H1 (cell line): ENCODE data around the gene PRUNE1. TPM values are rescaled to one million over a fixed set of nuclear protein-coding genes. Genes with fewer than 3 reads are reported as not detected.
A peak's percentile ranks its signal among the peaks of the same experiment; 100 is the strongest.

ENCODE experiments used
- CHD7 ChIP-seq: fragments of 300-600 bp; sonication (generic); IDR thresholded peaks from 2 replicates; pipeline ENCODE4 v1.7.1; 2012; ENCODE audit warnings: low read length, moderate library complexity, mild to moderate bottlenecking, inconsistent platforms; ENCODE audit not compliant: insufficient replicate concordance
- CTBP2 ChIP-seq: IDR thresholded peaks from 2 replicates; pipeline ENCODE4 v1.7.0; 2011; ENCODE audit warnings: borderline replicate concordance, mild to moderate bottlenecking, moderate library complexity, mixed read lengths, low read length; ENCODE audit not compliant: insufficient read depth, insufficient read length
- CTCF ChIP-seq, 3 experiments: IDR thresholded peaks; 1 replicate in 2 of 3; 2 replicates in 1 of 3; pipeline versions ENCODE4 v1.5.1 to v1.6.1; 2011; ENCODE audit warnings: low read length in 3 of 3, mild to moderate bottlenecking in 3 of 3, inconsistent platforms in 2 of 3, low read depth in 1 of 3, moderate library complexity in 1 of 3; ENCODE audit not compliant: insufficient read depth in 1 of 3; ENCODE audit errors: control extremely low read depth in 1 of 3
- SAP30 ChIP-seq: fragments of 300-600 bp; sonication (generic); IDR thresholded peaks from 2 replicates; pipeline ENCODE4 v1.7.1; 2012; ENCODE audit warnings: low read length, moderate library complexity, mild to moderate bottlenecking, inconsistent platforms; ENCODE audit not compliant: insufficient read depth, insufficient replicate concordance
- USF2 ChIP-seq: IDR thresholded peaks from 2 replicates; pipeline ENCODE4 v1.6.1; 2011; ENCODE audit warnings: low read length, improper control_type of control experiment
- polyA plus RNA-seq, 7 experiments: library from polyadenylated mRNA; depleted of rRNA in 3 of 7; stranded (reverse) in 5 of 7; unstranded in 2 of 7; fragments of >200 nt in 5 of 7; fragments of 200-250 nt in 2 of 7; gene quantifications; 1 replicate in 5 of 7; 2 replicates in 1 of 7; 4 replicates in 1 of 7; pipeline versions ENCODE4 v1.2.1 to v1.2.3, GENCODE V29; 2011 to 2013; ENCODE audit warnings: missing spikeins in 2 of 7, mixed read lengths in 2 of 7
- total RNA-seq: library from RNA; stranded (reverse); fragmentation: NEBNext Ultra II Directional; extraction: Animal tissue kit (Norgen Biotek cat#: 25700); gene quantifications from 2 replicates; pipeline ENCODE4 v1.2.1, GENCODE V29; 2021

The PRUNE1 gene
- total and polyA plus RNA-seq, 2 of the 8 experiments (the other 6 are each of a cell fraction or from before 2014, with no cell fraction given), result 32.8 to 54.2 TPM

GRCh38 chr1:151024540-151025146 lies 16.4 kb downstream of the PRUNE1 start (continued):
- TF ChIP-seq CTCF (IDR thresholded peaks at IDR 0.05; ENCODE audit: control extremely low read depth in 1 of 3, insufficient read depth in 1 of 3, low read depth in 1 of 3, low read length in 3 of 3), result peak; percentile 87 to 95 (median 94)
- no peak for TF ChIP-seq CHD7
- TF ChIP-seq SAP30, result no peak
- no peak for TF ChIP-seq USF2
- TF ChIP-seq CTBP2, result no peak
